ENCODE data around the gene TTLL8.

TTLL8 gene

DNA sequence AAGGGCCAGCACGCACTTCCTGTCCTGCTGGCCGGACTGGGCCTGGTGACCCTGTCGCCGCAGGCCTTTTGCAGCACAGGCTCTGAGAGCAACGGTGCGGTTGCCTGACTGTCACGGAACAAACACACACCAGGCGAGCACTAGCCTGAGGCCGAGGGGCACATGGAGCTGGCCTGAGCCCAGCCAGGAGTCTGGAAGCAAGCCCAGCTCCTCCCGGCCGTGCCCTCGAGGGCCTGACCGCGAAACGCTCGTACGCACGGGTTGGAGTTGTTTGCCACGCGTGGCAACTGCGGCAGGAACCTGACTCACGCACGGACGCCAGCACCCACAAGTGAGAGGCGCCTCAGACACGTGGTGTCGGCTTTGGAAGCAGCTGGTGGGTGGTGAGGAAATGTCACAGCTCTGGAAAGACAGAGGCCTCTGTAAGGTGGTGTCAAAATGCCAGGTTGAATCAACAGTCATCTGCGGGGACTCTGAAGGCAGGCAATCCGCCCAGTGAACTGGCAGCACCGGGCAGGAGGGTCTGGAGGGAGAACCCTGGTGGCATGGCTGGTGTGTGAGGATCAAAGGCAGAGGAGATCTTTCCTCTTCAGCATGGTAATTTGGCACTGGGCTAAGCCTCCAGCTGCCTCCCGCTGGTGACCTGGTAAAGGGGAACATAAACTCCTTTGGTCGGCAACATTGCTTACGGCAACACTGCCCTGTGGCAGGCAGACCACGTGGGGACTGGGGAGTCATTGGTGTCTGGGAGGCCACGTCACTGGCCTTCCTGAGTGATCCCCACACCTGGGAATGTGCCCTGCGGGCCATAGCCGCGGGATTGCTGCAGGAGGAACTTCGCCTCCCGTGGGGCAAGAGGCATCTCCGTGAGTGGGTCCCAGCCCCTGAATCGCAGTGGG, 30.2 kb downstream of the TTLL8 start:
- Histone ChIP-seq H3K9me3 (no peaks in the 10 kb centered on the region), H3K4me3 (ENCODE audit: low read depth in 1 of 2, low read length in 1 of 2) (no peak overlapping the region), H3K27ac (no peak overlapping the region), H3K4me1 (ENCODE audit: control insufficient read depth in 1 of 2, insufficient read depth in 1 of 2, low read depth in 1 of 2, low read length in 1 of 2) (peaks cover 0 to 7% of the 10 kb centered on the region in 2 experiments), H3K27me3 (peaks cover 57% of the 10 kb centered on the region), H3K36me3 (no peaks in the 10 kb centered on the region)
- TF ChIP-seq, protein P1, sequence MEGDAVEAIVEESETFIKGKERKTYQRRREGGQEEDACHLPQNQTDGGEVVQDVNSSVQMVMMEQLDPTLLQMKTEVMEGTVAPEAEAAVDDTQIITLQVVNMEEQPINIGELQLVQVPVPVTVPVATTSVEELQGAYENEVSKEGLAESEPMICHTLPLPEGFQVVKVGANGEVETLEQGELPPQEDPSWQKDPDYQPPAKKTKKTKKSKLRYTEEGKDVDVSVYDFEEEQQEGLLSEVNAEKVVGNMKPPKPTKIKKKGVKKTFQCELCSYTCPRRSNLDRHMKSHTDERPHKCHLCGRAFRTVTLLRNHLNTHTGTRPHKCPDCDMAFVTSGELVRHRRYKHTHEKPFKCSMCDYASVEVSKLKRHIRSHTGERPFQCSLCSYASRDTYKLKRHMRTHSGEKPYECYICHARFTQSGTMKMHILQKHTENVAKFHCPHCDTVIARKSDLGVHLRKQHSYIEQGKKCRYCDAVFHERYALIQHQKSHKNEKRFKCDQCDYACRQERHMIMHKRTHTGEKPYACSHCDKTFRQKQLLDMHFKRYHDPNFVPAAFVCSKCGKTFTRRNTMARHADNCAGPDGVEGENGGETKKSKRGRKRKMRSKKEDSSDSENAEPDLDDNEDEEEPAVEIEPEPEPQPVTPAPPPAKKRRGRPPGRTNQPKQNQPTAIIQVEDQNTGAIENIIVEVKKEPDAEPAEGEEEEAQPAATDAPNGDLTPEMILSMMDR (IDR thresholded peaks at IDR 0.05): no peak

DNA sequence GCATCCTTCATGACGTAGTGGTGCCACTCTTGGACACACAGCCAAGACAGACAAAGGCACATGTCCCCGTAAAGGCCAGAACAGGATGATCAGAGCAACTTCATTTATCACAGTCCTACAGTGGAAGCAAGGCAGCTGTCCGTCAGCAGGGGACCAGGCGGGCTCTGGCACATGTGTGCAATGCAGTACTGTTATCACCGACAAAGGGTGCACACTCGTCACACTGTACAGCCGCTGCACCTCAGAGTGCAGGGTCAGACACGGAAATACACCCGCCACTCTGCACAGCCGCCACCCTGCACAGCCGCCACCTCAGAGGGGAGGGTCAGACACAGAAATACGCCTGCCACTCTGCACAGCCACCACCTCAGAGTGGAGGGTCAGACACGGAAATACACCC, 32.1 kb downstream of the TTLL8 start:
- Histone ChIP-seq H3K27me3 (peaks cover 60% of the 10 kb centered on the region), H3K4me3 (ENCODE audit: low read depth in 1 of 2, low read length in 1 of 2) (no peak overlapping the region), H3K36me3 (no peaks in the 10 kb centered on the region), H3K9me3 (no peaks in the 10 kb centered on the region), H3K27ac (no peak overlapping the region), H3K4me1 (ENCODE audit: control insufficient read depth in 1 of 2, insufficient read depth in 1 of 2, low read depth in 1 of 2, low read length in 1 of 2) (peaks cover 0 to 7% of the 10 kb centered on the region in 2 experiments)
- TF ChIP-seq, protein P1 (IDR thresholded peaks at IDR 0.05): no peak

DNA sequence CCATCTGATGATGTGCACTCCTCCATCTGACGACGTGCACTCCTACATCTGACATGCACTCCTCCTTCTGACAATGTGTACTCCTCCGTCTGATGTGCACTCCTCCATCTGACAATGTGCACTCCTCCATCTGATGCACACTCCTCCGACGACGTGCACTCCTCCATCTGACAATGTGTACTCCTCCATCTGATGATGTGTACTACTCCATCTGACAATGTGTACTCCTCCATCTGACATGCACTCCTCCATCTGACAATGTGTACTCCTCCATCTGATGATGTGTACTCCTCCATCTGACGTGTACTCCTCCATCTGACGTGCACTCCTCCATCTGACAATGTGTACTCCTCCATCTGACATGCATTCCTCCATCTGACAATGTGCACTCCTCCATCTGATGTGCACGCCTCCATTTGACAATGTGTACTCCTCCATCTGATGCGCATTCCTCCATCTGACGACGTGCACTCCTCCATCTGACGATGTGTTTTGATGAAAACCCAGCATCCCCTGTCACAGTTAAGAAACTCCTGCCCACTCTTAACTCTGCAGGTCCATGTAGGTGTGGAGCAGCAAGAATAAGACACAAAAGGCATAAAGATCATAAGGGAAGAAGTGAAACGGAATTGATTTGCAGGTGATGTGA, 35.8 kb downstream of the TTLL8 start:
- no peaks in the 10 kb centered on the region for H3K36me3 ChIP-seq
- peaks cover 65% of the 10 kb centered on the region for H3K27me3 ChIP-seq
- H3K27ac ChIP-seq: no peak overlapping the region
- TF ChIP-seq, protein P1 (IDR thresholded peaks at IDR 0.05): no peak
- no peak overlapping the region for H3K4me3 ChIP-seq (ENCODE audit: low read depth in 1 of 2, low read length in 1 of 2)
- no peaks in the 10 kb centered on the region for H3K4me1 ChIP-seq (ENCODE audit: control insufficient read depth in 1 of 2, insufficient read depth in 1 of 2, low read depth in 1 of 2, low read length in 1 of 2)
- no peaks in the 10 kb centered on the region for H3K9me3 ChIP-seq

DNA sequence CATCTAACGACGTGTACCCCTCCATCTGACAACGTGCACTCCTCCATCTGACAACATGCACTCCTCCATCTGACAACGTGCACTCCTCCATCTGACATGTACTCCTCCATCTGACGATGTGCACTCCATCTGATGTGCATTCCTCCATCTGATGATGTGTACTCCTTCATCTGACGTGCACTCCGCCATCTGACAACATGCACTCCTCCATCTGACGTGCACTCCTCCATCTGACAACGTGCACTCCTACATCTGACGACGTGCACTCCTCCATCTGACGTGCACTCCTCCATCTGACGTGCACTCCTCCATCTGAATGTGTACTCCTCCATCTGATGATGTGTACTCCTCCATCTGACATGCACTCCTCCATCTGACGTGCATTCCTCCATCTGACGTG, 37.5 kb downstream of the TTLL8 start:
- TF ChIP-seq, protein P1 (IDR thresholded peaks at IDR 0.05): no peak
- Histone ChIP-seq H3K4me1 (ENCODE audit: control insufficient read depth in 1 of 2, insufficient read depth in 1 of 2, low read depth in 1 of 2, low read length in 1 of 2) (no peaks in the 10 kb centered on the region), H3K27me3 (peaks cover 82% of the 10 kb centered on the region), H3K4me3 (ENCODE audit: low read depth in 1 of 2, low read length in 1 of 2) (no peak overlapping the region), H3K27ac (no peak overlapping the region), H3K36me3 (no peaks in the 10 kb centered on the region), H3K9me3 (no peaks in the 10 kb centered on the region)

DNA sequence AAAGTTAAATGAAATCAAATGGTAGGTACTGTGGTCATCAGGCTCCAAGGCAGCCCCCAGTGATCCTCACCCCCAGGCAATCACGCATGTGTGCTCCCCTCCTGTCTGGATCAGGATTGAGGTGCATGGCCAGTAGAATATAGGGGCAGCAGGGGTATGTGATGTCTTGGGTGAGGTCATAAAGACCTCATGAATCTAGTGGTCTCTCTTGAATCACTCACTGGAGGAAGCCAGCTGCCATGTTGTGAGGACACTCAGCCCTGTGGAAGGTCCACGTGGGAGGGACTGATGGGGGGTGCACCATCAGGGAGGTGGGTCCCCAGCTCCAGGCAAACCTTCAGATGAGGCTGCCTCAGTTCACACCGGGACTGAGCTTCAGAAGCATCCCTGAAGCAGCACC, 38.8 kb downstream of the TTLL8 start:
- TF ChIP-seq, protein P1 (IDR thresholded peaks at IDR 0.05): no peak
- no peaks in the 10 kb centered on the region for H3K36me3 ChIP-seq
- H3K4me1 ChIP-seq (ENCODE audit: control insufficient read depth in 1 of 2, insufficient read depth in 1 of 2, low read depth in 1 of 2, low read length in 1 of 2): no peaks in the 10 kb centered on the region
- H3K4me3 ChIP-seq (ENCODE audit: low read depth in 1 of 2, low read length in 1 of 2): no peak overlapping the region
- no peaks in the 10 kb centered on the region for H3K9me3 ChIP-seq
- H3K27ac ChIP-seq: no peak overlapping the region
- H3K27me3 ChIP-seq: peaks cover 83% of the 10 kb centered on the region
